Progenitor cell of endocrine pancreas (in vitro differentiated cells): Measurements from ENCODE around the gene GCC2. TPM values are rescaled to one million over a fixed set of nuclear protein-coding genes. Genes with fewer than 3 reads are reported as not detected.
"Not testable (repeated sequence)": the region's sequence is repeated elsewhere in the genome, so short reads cannot be mapped to it uniquely, and the experiment has no call there.

Source experiments
- DNase-seq: peaks from one replicate; pipeline ENCODE4 v3.0.0; 2021; ENCODE audit warnings: low spot score; ENCODE audit not compliant: unreplicated experiment
- H3K27ac Mint-ChIP-seq: 2 replicates; pipeline ENCODE4 v1.8.0; 2021; ENCODE audit warnings: mild to moderate bottlenecking, moderate library complexity, mixed read lengths
- H3K27me3 Mint-ChIP-seq: 2 replicates; pipeline ENCODE4 v1.8.0; 2021; ENCODE audit warnings: mixed read lengths
- H3K36me3 Mint-ChIP-seq: 2 replicates; pipeline ENCODE4 v1.8.0; 2022; ENCODE audit warnings: mixed read lengths; ENCODE audit not compliant: insufficient read depth
- H3K4me1 Mint-ChIP-seq: 2 replicates; pipeline ENCODE4 v1.8.0; 2021; ENCODE audit warnings: low read depth, mixed read lengths
- H3K4me3 Mint-ChIP-seq: 2 replicates; pipeline ENCODE4 v1.8.0; 2021; ENCODE audit warnings: low read depth, mild to moderate bottlenecking, moderate library complexity, mixed read lengths
- H3K9me3 Mint-ChIP-seq: 2 replicates; pipeline ENCODE4 v1.8.0; 2021; ENCODE audit warnings: low read depth, mixed read lengths
- total RNA-seq: library from RNA; stranded (reverse); gene quantifications from 2 replicates; pipeline ENCODE4 v1.2.1, GENCODE V29; 2021
- TF ChIP-seq, protein P1 (sequence below): fragments of 200-600 bp; sonication (generic); IDR thresholded peaks from one replicate; pipeline ENCODE4 v1.5.0; 2021; ENCODE audit warnings: antibody characterized with exemption, mild to moderate bottlenecking; ENCODE audit not compliant: unreplicated experiment

GCC2 gene
- total RNA-seq, 1 donor from 2014 or later: 82.8 TPM

GRCh38 chr2:108554528-108554927 lies 105.5 kb downstream of the GCC2 start:
- H3K4me3 Mint-ChIP-seq: no peak overlapping the region
- DNase-seq: no peak
- TF ChIP-seq, protein P1, sequence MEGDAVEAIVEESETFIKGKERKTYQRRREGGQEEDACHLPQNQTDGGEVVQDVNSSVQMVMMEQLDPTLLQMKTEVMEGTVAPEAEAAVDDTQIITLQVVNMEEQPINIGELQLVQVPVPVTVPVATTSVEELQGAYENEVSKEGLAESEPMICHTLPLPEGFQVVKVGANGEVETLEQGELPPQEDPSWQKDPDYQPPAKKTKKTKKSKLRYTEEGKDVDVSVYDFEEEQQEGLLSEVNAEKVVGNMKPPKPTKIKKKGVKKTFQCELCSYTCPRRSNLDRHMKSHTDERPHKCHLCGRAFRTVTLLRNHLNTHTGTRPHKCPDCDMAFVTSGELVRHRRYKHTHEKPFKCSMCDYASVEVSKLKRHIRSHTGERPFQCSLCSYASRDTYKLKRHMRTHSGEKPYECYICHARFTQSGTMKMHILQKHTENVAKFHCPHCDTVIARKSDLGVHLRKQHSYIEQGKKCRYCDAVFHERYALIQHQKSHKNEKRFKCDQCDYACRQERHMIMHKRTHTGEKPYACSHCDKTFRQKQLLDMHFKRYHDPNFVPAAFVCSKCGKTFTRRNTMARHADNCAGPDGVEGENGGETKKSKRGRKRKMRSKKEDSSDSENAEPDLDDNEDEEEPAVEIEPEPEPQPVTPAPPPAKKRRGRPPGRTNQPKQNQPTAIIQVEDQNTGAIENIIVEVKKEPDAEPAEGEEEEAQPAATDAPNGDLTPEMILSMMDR: no peak
- H3K27ac Mint-ChIP-seq: no peak overlapping the region
- no peaks in the 10 kb centered on the region for H3K36me3 Mint-ChIP-seq
- no peaks in the 10 kb centered on the region for H3K27me3 Mint-ChIP-seq
- H3K9me3 Mint-ChIP-seq: no peaks in the 10 kb centered on the region
- H3K4me1 Mint-ChIP-seq: peaks cover 8% of the 10 kb centered on the region

- TF ChIP-seq, protein P1: no peak
- peaks cover 17% of the 10 kb centered on the region for H3K4me1 Mint-ChIP-seq
- no peaks in the 10 kb centered on the region for H3K27me3 Mint-ChIP-seq
- no peak overlapping the region for H3K27ac Mint-ChIP-seq
- H3K9me3 Mint-ChIP-seq: no peaks in the 10 kb centered on the region
- no peaks in the 10 kb centered on the region for H3K36me3 Mint-ChIP-seq
- no peak overlapping the region for H3K4me3 Mint-ChIP-seq
- no peak for DNase-seq
These were observed 106.6 kb downstream of the GCC2 start for GRCh38 chr2:108555572-108555971.

- H3K27ac Mint-ChIP-seq, DNase-seq, H3K4me3 Mint-ChIP-seq, H3K36me3 Mint-ChIP-seq, H3K27me3 Mint-ChIP-seq, H3K9me3 Mint-ChIP-seq: not testable (repeated sequence)
- peaks cover 25% of the 10 kb centered on the region for H3K4me1 Mint-ChIP-seq
These were observed 107.6 kb downstream of the GCC2 start for GRCh38 chr2:108556581-108556980.

Other genes with a start within 250 kb of the GCC2 start
- gene SULT1C3, start 209.2 kb upstream of the GCC2 start, total RNA-seq: not detected in 2 replicates
- gene SULT1C2, start 160.3 kb upstream of the GCC2 start, total RNA-seq: 15.4 and 16.3 TPM in 2 replicates
- 31.2 and 35.5 TPM in 2 replicates for gene SULT1C4, start 71.3 kb upstream of the GCC2 start, total RNA-seq
- gene LIMS1, start 85.3 kb downstream of the GCC2 start, total RNA-seq: 35.6 and 37.7 TPM in 2 replicates